K562 (cell line): Measurements from ENCODE around the gene NRF1. TPM values are rescaled to one million over a fixed set of nuclear protein-coding genes. Genes with fewer than 3 reads are reported as not detected.

Experiments used
- ARID3A ChIP-seq: IDR thresholded peaks from 2 replicates; pipeline ENCODE4 v1.6.1; 2012; ENCODE audit warnings: low read depth, low read length, improper control_type of control experiment, borderline replicate concordance
- BRD4 ChIP-seq: fragments of 200-600 bp; sonication (generic); IDR thresholded peaks from 2 replicates; pipeline ENCODE4 v1.6.1; 2017; ENCODE audit warnings: inconsistent platforms
- COPS2 ChIP-seq: fragments of 450-650 bp; conservative IDR thresholded peaks from 2 replicates; pipeline ENCODE4 v1.6.1; 2016; ENCODE audit warnings: mild to moderate bottlenecking, moderate library complexity
- CTCF ChIP-seq, 3 experiments: IDR thresholded peaks in 2 of 3; conservative IDR thresholded peaks in 1 of 3; 2 replicates each; pipeline ENCODE4 v1.5.1; 2011 to 2012; ENCODE audit warnings: low read length in 3 of 3, mild to moderate bottlenecking in 3 of 3, control low read depth in 2 of 3, improper control_type of control experiment in 1 of 3, inconsistent platforms in 1 of 3, low read depth in 1 of 3, mixed read lengths in 1 of 3, moderate library complexity in 1 of 3; ENCODE audit not compliant: insufficient read depth in 2 of 3
- FUS ChIP-seq: fragments of 200-400 bp; formaldehyde crosslinking; optimal IDR thresholded peaks from 2 replicates; pipeline ENCODE3; 2017; ENCODE audit warnings: low read depth, low read length
- NFE2 ChIP-seq: IDR thresholded peaks from 2 replicates; pipeline ENCODE4 v1.6.1; 2014; ENCODE audit warnings: antibody characterized with exemption, low read depth
- NFYB ChIP-seq: IDR thresholded peaks from 2 replicates; pipeline ENCODE4 v1.6.1; 2011; ENCODE audit warnings: mild to moderate bottlenecking, moderate library complexity; ENCODE audit not compliant: insufficient read length; ENCODE audit errors: extremely low read depth
- NRF1 ChIP-seq, 2 experiments: fragments of 450-650 bp; IDR thresholded peaks in 1 of 2; conservative IDR thresholded peaks in 1 of 2; 2 replicates each; pipeline ENCODE4 v1.6.1; 2014; ENCODE audit warnings: mild to moderate bottlenecking in 2 of 2
- TRIM25 ChIP-seq: fragments of 450-650 bp; IDR thresholded peaks from 2 replicates; pipeline ENCODE4 v1.7.0; 2016; ENCODE audit warnings: borderline replicate concordance
- VEZF1 ChIP-seq: fragments of 200-800 bp; sonication (Bioruptor generic); IDR thresholded peaks from 2 replicates; pipeline ENCODE4 v1.6.1; 2017; ENCODE audit warnings: missing genetic modification characterization, missing compliant biosample characterization
- ZBTB11 ChIP-seq, 3 experiments: fragments of 200-800 bp in 1 of 3; fragments of 250-450 bp in 1 of 3; fragments of 450-650 bp in 1 of 3; sonication (Bioruptor Pico) in 1 of 3; sonication (Bioruptor generic) in 1 of 3; formaldehyde crosslinking in 1 of 3; IDR thresholded peaks; 2 replicates each; pipeline versions ENCODE4 v1.6.1 to v1.8.0; 2016 to 2022; ENCODE audit warnings: mild to moderate bottlenecking in 2 of 3, missing genetic modification characterization in 2 of 3, missing compliant biosample characterization in 1 of 3, moderate library complexity in 1 of 3
- ZKSCAN3 ChIP-seq: fragments of 250-450 bp; sonication (Bioruptor Pico); IDR thresholded peaks from 2 replicates; pipeline ENCODE4 v1.4.0; 2020
- ZNF165 ChIP-seq: fragments of 250-450 bp; sonication (Bioruptor Pico); IDR thresholded peaks from 2 replicates; pipeline ENCODE4 v1.4.0; 2020; ENCODE audit warnings: borderline replicate concordance
- ZNF668 ChIP-seq: fragments of 250-450 bp; sonication (Bioruptor Pico); IDR thresholded peaks from 2 replicates; pipeline ENCODE4 v1.8.0; 2022; ENCODE audit warnings: mild to moderate bottlenecking, inconsistent platforms
- polyA plus RNA-seq, 8 experiments: library from polyadenylated mRNA; depleted of rRNA in 4 of 8; stranded (reverse) in 5 of 8; unstranded in 3 of 8; fragments of >200 nt; fragmentation: Nextera tagmentation in 2 of 8; fragmentation: Illumina TruSeq in 1 of 8; extraction: Ambion mirVana in 2 of 8; extraction: Trizol in 1 of 8; gene quantifications; 2 replicates each; pipeline versions ENCODE4 v1.2.1 to v1.2.3, GENCODE V29; 2011 to 2014; ENCODE audit warnings: inconsistent platforms in 1 of 8, missing spikeins in 1 of 8
- total RNA-seq, 7 experiments: library from RNA; depleted of rRNA in 6 of 7; stranded (reverse); fragments of >200 nt in 6 of 7; fragmentation: Illumina TruSeq in 2 of 7; extraction: Trizol in 2 of 7; gene quantifications; 2 replicates each; pipeline versions ENCODE4 v1.2.1 to v1.2.3, GENCODE V29; 2011 to 2021; ENCODE audit warnings: low replicate concordance in 1 of 7

The NRF1 gene
- total and polyA plus RNA-seq, 9 of the 15 experiments (the other 6 are each of a cell fraction or from before 2014, with no cell fraction given): 8.6 to 28.8 (median 20.3) TPM

- TF ChIP-seq CTCF (IDR thresholded peaks at IDR 0.05 in 2 of 3, conservative IDR thresholded peaks at IDR 0.05 in 1 of 3; ENCODE audit: insufficient read depth in 2 of 3, low read depth in 1 of 3, low read length in 3 of 3) (no peak), NFYB (no peak), FUS (no peak), BRD4 (no peak), NFE2 (no peak), ZNF165 (CRISPR knock-in tag) (no peak), TRIM25 (no peak), COPS2 (no peak), ZNF668 (CRISPR knock-in tag) (peak; percentile 32; the same call in 1 of the 2 replicates), VEZF1 (CRISPR knock-in tag) (peak; percentile 88), NRF1 (conservative IDR thresholded peaks at IDR 0.05 in 1 of 2, IDR thresholded peaks at IDR 0.05 in 1 of 2) (no peak), ZKSCAN3 (CRISPR knock-in tag) (no peak), ARID3A (no peak), ZBTB11 (CRISPR knock-in tag; IDR thresholded peaks at IDR 0.05) (peak in 1 of 3 experiments; percentile 34; a peak in 1 of 6 replicates)
Measured at GRCh38 chr7:129779602-129780256, 168.2 kb downstream of the NRF1 start (continued).
